ENCODE data around the gene KCND2.

KCND2 gene

GRCh38 chr7:120311028-120311788 lies 38.2 kb downstream of the KCND2 start:
- DNase-seq = no peak

GRCh38 chr7:120320218-120320961 lies 47.4 kb downstream of the KCND2 start:
- DNase-seq = no peak

GRCh38 chr7:120327054-120327453 lies 54.1 kb downstream of the KCND2 start:
- no peak for DNase-seq

GRCh38 chr7:120332433-120332832 lies 59.5 kb downstream of the KCND2 start:
- DNase-seq = no peak

GRCh38 chr7:120334475-120334874 lies 61.5 kb downstream of the KCND2 start:
- no peak for DNase-seq

GRCh38 chr7:120337308-120337907 lies 64.4 kb downstream of the KCND2 start:
- DNase-seq = no peak

- no peak for DNase-seq
Observed at GRCh38 chr7:120344276-120344675, 71.3 kb downstream of the KCND2 start.

GRCh38 chr7:120353171-120353570 lies 80.2 kb downstream of the KCND2 start:
- no peak for DNase-seq

GRCh38 chr7:120360918-120361317 lies 87.9 kb downstream of the KCND2 start:
- DNase-seq = no peak

GRCh38 chr7:120363414-120363813 lies 90.4 kb downstream of the KCND2 start:
- no peak for DNase-seq

- DNase-seq = no peak
Observed at GRCh38 chr7:120370954-120371353, 98.0 kb downstream of the KCND2 start.

- no peak for DNase-seq
Observed at GRCh38 chr7:120373174-120373573, 100.2 kb downstream of the KCND2 start.

- DNase-seq = no peak
Observed at GRCh38 chr7:120394595-120394994, 121.6 kb downstream of the KCND2 start.

GRCh38 chr7:120395526-120396019 lies 122.6 kb downstream of the KCND2 start:
- DNase-seq = no peak

GRCh38 chr7:120398284-120399000 lies 125.5 kb downstream of the KCND2 start:
- no peak for DNase-seq

- no peak for DNase-seq
Observed at GRCh38 chr7:120400806-120401455, 128.0 kb downstream of the KCND2 start.

- no peak for DNase-seq
Observed at GRCh38 chr7:120402079-120402767, 129.2 kb downstream of the KCND2 start.

GRCh38 chr7:120402801-120403200 lies 129.8 kb downstream of the KCND2 start:
- no peak for DNase-seq

- no peak for DNase-seq
Observed at GRCh38 chr7:120404042-120404441, 131.1 kb downstream of the KCND2 start.

- no peak for DNase-seq
Observed at GRCh38 chr7:120405652-120406051, 132.7 kb downstream of the KCND2 start.

GRCh38 chr7:120407010-120407409 lies 134.0 kb downstream of the KCND2 start:
- no peak for DNase-seq
